ENCODE results near the gene ZNF496. TPM values are rescaled to one million over a fixed set of nuclear protein-coding genes. Genes with fewer than 3 reads are reported as not detected.

The ZNF496 gene
- total RNA-seq (2022; extraction: Qiagen RNA extraction) = 14.9 to 19.1 TPM (median 17.9 TPM) in 5 replicates

DNA sequence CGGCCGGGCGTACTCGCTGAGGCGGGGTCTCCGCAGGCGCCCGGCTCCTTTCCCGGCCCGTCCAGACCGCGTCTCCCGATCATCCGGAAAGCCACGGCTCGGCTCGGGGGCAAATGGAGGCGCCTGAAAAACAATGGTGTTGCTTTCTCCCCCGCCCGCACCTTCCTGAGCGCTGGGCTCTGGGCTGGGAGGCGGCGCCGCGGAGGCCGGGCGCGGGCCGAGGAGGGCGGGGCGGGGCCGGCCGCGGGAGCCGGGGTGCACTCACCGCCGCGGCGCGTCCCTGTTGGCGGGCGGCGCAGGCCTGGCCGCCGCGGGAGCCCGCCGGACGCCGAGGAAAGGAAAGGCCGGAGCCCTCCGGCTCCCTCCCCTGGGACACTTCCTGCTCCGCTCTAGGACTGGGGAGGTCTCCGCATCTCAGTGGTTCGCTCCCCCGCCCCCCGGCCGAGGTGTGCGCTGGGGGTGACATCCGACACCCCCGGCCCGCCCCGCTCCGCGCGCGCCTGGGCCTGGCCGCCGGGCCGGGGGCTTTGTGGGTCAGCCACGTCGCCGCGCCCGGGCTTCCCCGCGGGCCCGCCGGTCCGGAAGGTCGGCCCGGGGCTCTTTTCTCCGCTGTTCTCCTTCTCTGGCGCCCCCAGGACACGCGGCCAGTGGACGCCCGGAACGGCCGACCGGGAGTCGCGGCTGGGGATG, at the start of gene ZNF496:
TSS of gene ZNF496 (minus strand) at position 343 of the 690 bp plus-strand sequence. CDS start 2,289 bp downstream, outside the sequence.

DNA sequence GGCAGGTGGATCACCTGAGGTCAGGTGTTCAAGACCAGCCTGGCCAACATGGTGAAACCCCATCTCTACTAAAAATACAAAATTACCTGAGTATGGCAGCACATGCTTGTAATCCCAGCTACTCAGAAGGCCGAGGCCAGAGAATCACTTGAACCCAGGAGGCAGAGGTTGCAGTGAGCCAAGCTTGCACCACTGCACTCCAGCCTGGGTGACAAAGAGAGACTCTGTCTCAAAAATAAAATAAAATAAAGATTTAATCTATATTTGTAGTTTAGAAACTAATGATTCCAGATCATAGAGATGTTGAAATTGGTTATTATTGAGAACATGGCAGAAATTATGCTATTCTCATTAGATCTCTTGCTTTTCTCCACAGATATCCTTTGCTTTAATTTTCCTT, 75.9 kb downstream of the ZNF496 start, which contains the start of gene VN1R5:
TSS of gene VN1R5 (plus strand) at position 301 of the 400 bp plus-strand sequence.

Other genes with a start within 250 kb of the ZNF496 start
- gene ZNF669, start 227.5 kb downstream of the ZNF496 start, total RNA-seq (2022; extraction: Qiagen RNA extraction) = 2.8 to 4.5 TPM (median 3.4 TPM) in 5 replicates
- gene ZNF124, start 159.8 kb downstream of the ZNF496 start, total RNA-seq (2022; extraction: Qiagen RNA extraction) = 4.0 to 5.2 TPM (median 4.8 TPM) in 5 replicates
- not detected in 5 replicates for gene VN1R5, start 75.8 kb downstream of the ZNF496 start, total RNA-seq (2022; extraction: Qiagen RNA extraction)
- gene NLRP3, start 84.3 kb upstream of the ZNF496 start, total RNA-seq (2022; extraction: Qiagen RNA extraction) = not detected in 5 replicates
- gene OR2B11, start 126.2 kb upstream of the ZNF496 start, total RNA-seq (2022; extraction: Qiagen RNA extraction) = not detected in 5 replicates
- not detected in 5 replicates for gene OR2C3, start 204.6 kb upstream of the ZNF496 start, total RNA-seq (2022; extraction: Qiagen RNA extraction)
- not detected in 5 replicates for gene GCSAML, start 217.3 kb upstream of the ZNF496 start, total RNA-seq (2022; extraction: Qiagen RNA extraction)

All from A549 treated with Mapracorat at 1 μM for 4 hours (cell line).